Ovary (tissue), 3 donors: ENCODE measurements around the gene CD5L.

Experiments
- EP300 ChIP-seq: sonication (generic); formaldehyde crosslinking; IDR thresholded peaks from one replicate; pipeline ENCODE4 v1.6.1; 2017; ENCODE audit warnings: antibody characterized with exemption
- POLR2A ChIP-seq: fragments of 450-650 bp; IDR thresholded peaks from one replicate; pipeline ENCODE4 v1.6.1; 2017; ENCODE audit warnings: antibody characterized with exemption, mild to moderate bottlenecking, moderate library complexity
- TF ChIP-seq, protein P1 (sequence below), 3 donors: fragments of 450-650 bp in 2 of 3; fragments of 200-600 bp in 1 of 3; IDR thresholded peaks; one replicate each; pipeline versions ENCODE4 v1.5.1 to v1.8.0; 2016 to 2022; ENCODE audit warnings: antibody characterized with exemption in 3 of 3, mild to moderate bottlenecking in 1 of 3
- donor health status: DM: no; HTN: no; CAD: no.

DNA sequence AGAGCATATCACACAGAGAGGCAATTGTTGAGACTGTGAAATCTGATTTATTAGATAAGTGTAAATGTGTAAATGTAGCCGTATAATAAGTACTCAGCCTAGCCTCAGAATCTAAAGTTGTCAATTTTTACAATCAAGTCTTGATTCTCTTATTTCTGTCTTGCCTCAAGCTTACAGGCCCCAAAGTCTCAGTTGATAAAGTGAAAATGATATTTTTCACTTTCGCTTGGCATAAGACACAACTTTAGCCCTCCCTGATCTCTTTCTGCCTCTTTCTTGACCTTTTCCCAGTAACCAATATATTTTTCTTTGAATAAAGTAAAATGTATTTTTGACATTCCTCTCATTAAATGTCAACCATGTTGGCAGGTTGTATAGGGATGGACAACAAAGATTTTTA is 10.7 kb downstream of the CD5L start:
- TF ChIP-seq, protein P1, sequence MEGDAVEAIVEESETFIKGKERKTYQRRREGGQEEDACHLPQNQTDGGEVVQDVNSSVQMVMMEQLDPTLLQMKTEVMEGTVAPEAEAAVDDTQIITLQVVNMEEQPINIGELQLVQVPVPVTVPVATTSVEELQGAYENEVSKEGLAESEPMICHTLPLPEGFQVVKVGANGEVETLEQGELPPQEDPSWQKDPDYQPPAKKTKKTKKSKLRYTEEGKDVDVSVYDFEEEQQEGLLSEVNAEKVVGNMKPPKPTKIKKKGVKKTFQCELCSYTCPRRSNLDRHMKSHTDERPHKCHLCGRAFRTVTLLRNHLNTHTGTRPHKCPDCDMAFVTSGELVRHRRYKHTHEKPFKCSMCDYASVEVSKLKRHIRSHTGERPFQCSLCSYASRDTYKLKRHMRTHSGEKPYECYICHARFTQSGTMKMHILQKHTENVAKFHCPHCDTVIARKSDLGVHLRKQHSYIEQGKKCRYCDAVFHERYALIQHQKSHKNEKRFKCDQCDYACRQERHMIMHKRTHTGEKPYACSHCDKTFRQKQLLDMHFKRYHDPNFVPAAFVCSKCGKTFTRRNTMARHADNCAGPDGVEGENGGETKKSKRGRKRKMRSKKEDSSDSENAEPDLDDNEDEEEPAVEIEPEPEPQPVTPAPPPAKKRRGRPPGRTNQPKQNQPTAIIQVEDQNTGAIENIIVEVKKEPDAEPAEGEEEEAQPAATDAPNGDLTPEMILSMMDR (IDR thresholded peaks at IDR 0.05) = no peak
- TF ChIP-seq POLR2A (no peak), EP300 (no peak)
